RWPE2 (cell line): Measurements from ENCODE around the gene MARCHF3.

Experiments
- ATAC-seq: fragments of 200-7000 bp; cut with Tn5 transposase; 3 replicates; pipeline ENCODE4 v1.9.1; 2021; ENCODE audit warnings: low read depth
- DNase-seq: peaks from one replicate; pipeline ENCODE4 v3.0.0-alpha.2; 2020; ENCODE audit warnings: low spot score
- H3K27ac ChIP-seq: fragments of 450-650 bp; 2 replicates; pipeline ENCODE4 v1.5.1; 2017; ENCODE audit warnings: mild to moderate bottlenecking; ENCODE audit not compliant: poor library complexity, severe bottlenecking
- H3K27me3 ChIP-seq: fragments of 250-450 bp; sonication (Bioruptor Pico); 2 replicates; pipeline ENCODE4 v1.5.1; 2021; ENCODE audit warnings: mild to moderate bottlenecking, moderate library complexity; ENCODE audit not compliant: insufficient read depth, poor library complexity, severe bottlenecking
- H3K36me3 ChIP-seq: fragments of 250-450 bp; sonication (Bioruptor Pico); 2 replicates; pipeline ENCODE4 v1.5.1; 2020; ENCODE audit warnings: low read depth, mild to moderate bottlenecking, moderate library complexity
- H3K4me1 ChIP-seq: fragments of 250-450 bp; sonication (Bioruptor Pico); 2 replicates; pipeline ENCODE4 v1.5.1; 2021; ENCODE audit warnings: mild to moderate bottlenecking, moderate library complexity; ENCODE audit not compliant: insufficient read depth, poor library complexity, severe bottlenecking
- H3K4me3 ChIP-seq: fragments of 250-450 bp; sonication (Bioruptor Pico); 2 replicates; pipeline ENCODE4 v1.5.1; 2021; ENCODE audit warnings: mild to moderate bottlenecking, moderate library complexity; ENCODE audit not compliant: severe bottlenecking
- H3K9me3 ChIP-seq: fragments of 250-450 bp; sonication (Bioruptor Pico); 2 replicates; pipeline ENCODE4 v1.5.1; 2021; ENCODE audit warnings: mild to moderate bottlenecking, moderate library complexity; ENCODE audit not compliant: severe bottlenecking
- TF ChIP-seq, protein P1 (sequence below): fragments of 450-650 bp; IDR thresholded peaks from one replicate; pipeline ENCODE4 v1.5.1; 2017; ENCODE audit warnings: mild to moderate bottlenecking, moderate library complexity; ENCODE audit not compliant: poor library complexity, severe bottlenecking

The MARCHF3 gene

GRCh38 chr5:126975796-126976195, 54.6 kb downstream of the MARCHF3 start:
- no peak for DNase-seq
- Histone ChIP-seq H3K4me1 (no peaks in the 10 kb centered on the region), H3K36me3 (no peaks in the 10 kb centered on the region), H3K27me3 (no peaks in the 10 kb centered on the region), H3K4me3 (no peak overlapping the region), H3K9me3 (no peaks in the 10 kb centered on the region), H3K27ac (no peak overlapping the region)
- no peak; the same call in 2 of the 3 replicates for ATAC-seq
- TF ChIP-seq, protein P1, sequence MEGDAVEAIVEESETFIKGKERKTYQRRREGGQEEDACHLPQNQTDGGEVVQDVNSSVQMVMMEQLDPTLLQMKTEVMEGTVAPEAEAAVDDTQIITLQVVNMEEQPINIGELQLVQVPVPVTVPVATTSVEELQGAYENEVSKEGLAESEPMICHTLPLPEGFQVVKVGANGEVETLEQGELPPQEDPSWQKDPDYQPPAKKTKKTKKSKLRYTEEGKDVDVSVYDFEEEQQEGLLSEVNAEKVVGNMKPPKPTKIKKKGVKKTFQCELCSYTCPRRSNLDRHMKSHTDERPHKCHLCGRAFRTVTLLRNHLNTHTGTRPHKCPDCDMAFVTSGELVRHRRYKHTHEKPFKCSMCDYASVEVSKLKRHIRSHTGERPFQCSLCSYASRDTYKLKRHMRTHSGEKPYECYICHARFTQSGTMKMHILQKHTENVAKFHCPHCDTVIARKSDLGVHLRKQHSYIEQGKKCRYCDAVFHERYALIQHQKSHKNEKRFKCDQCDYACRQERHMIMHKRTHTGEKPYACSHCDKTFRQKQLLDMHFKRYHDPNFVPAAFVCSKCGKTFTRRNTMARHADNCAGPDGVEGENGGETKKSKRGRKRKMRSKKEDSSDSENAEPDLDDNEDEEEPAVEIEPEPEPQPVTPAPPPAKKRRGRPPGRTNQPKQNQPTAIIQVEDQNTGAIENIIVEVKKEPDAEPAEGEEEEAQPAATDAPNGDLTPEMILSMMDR = no peak

DNA sequence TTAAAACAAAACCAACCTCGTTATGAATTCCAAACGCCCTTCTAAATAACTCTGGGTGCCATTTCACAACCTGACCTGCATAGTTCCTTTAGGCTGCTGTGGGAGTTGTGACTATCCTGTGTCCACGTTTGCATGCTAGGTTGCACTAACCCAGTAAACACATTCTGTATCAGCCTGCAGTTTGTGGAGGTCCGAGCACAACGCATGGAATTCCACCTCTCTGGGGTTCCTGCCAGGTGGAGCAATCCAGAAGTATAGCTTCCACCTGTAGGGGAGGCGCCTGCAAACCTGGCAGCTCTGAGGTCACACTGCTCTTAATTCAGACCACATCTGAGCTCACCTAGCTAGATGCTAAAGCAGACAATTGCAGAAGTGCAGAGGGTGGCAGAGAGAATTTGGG, 57.2 kb downstream of the MARCHF3 start:
- no peaks in the 10 kb centered on the region for H3K4me1 ChIP-seq
- DNase-seq (no peak), ATAC-seq (no peak)
- TF ChIP-seq, protein P1 = no peak
- no peaks in the 10 kb centered on the region for H3K9me3 ChIP-seq
- no peaks in the 10 kb centered on the region for H3K36me3 ChIP-seq
- H3K27ac ChIP-seq = no peak overlapping the region
- no peak overlapping the region for H3K4me3 ChIP-seq
- H3K27me3 ChIP-seq = no peaks in the 10 kb centered on the region

GRCh38 chr5:126972062-126972895, 58.1 kb downstream of the MARCHF3 start:
- ATAC-seq = no peak
- H3K9me3 ChIP-seq = no peaks in the 10 kb centered on the region
- no peak for DNase-seq
- H3K27me3 ChIP-seq = no peaks in the 10 kb centered on the region
- no peaks in the 10 kb centered on the region for H3K4me1 ChIP-seq
- H3K4me3 ChIP-seq = no peak overlapping the region
- TF ChIP-seq, protein P1 = no peak
- no peak overlapping the region for H3K27ac ChIP-seq
- no peaks in the 10 kb centered on the region for H3K36me3 ChIP-seq

DNA sequence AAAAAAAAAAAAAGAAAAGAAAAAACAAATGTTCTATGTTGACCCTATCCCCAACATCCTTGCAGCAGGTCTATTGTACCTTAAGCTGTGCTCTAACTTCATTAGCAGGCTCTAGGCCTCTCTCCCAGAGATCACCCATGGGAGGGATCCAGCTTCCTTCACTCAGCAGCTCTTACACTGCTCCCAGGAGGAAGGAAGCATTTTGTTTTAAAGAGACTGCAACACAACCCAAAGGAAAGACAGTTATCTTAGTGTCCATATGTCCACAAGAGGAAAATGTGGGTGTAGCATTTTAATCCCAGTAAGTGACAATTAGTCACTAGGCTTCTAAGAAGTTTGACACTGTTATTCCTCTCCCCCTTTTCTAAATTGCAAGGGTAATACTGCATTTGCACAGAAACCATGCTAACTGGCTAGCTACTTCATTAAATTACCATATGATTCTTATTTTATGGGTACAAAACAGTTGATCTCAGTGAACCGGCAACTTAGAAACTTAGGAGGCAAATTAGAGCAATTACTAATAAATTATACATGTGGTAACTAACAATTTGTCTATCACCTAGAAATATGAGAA, 58.8 kb downstream of the MARCHF3 start:
- no peaks in the 10 kb centered on the region for H3K36me3 ChIP-seq
- TF ChIP-seq, protein P1 = no peak
- no peaks in the 10 kb centered on the region for H3K9me3 ChIP-seq
- no peak for ATAC-seq
- no peak overlapping the region for H3K4me3 ChIP-seq
- no peak overlapping the region for H3K27ac ChIP-seq
- H3K27me3 ChIP-seq = no peaks in the 10 kb centered on the region
- no peaks in the 10 kb centered on the region for H3K4me1 ChIP-seq
- no peak for DNase-seq
